Esophagus muscularis mucosa (tissue), 4 donors: ENCODE data around the gene CDKL4. TPM values are rescaled to one million over a fixed set of nuclear protein-coding genes. Genes with fewer than 3 reads are reported as not detected.

Experiments used
- DNase-seq: peaks from one replicate; pipeline ENCODE4 v3.0.0-alpha.2; 2017; ENCODE audit errors: extremely low spot score
- H3K27ac ChIP-seq, 4 donors: fragments of 200-600 bp; sonication (generic); replicated peaks in 1 of 4; 1 replicate in 3 of 4; 2 replicates in 1 of 4; pipeline ENCODE4 v1.5.1; 2016 to 2019; ENCODE audit warnings: mild to moderate bottlenecking in 1 of 4
- H3K27me3 ChIP-seq, 4 donors: fragments of 200-600 bp; sonication (generic); one replicate each; pipeline versions ENCODE4 v1.5.1 to v1.6.0; 2016 to 2019
- H3K36me3 ChIP-seq, 4 donors: fragments of 200-600 bp; sonication (generic); one replicate each; pipeline ENCODE4 v1.5.1; 2016 to 2019
- H3K4me1 ChIP-seq, 4 donors: fragments of 200-600 bp; sonication (generic); one replicate each; pipeline ENCODE4 v1.5.1; 2016 to 2019
- H3K4me3 ChIP-seq, 4 donors: fragments of 200-600 bp; sonication (generic); 1 replicate in 2 of 4; 2 replicates in 2 of 4; pipeline ENCODE4 v1.5.1; 2016 to 2019; ENCODE audit warnings: mild to moderate bottlenecking in 4 of 4, moderate library complexity in 1 of 4
- H3K9me3 ChIP-seq, 4 donors: fragments of 200-600 bp; sonication (generic); 1 replicate in 3 of 4; 2 replicates in 1 of 4; pipeline ENCODE4 v1.5.1; 2016 to 2019
- EP300 ChIP-seq: sonication (generic); formaldehyde crosslinking; IDR thresholded peaks from one replicate; pipeline ENCODE4 v1.6.1; 2017; ENCODE audit warnings: antibody characterized with exemption
- POLR2A ChIP-seq: fragments of 450-650 bp; IDR thresholded peaks from one replicate; pipeline ENCODE4 v1.6.1; 2017; ENCODE audit warnings: antibody characterized with exemption, moderate library complexity, mild to moderate bottlenecking, low read depth
- POLR2AphosphoS5 ChIP-seq, 2 donors: sonication (generic); formaldehyde crosslinking; IDR thresholded peaks; one replicate each; pipeline ENCODE4 v1.6.1; 2017; ENCODE audit warnings: antibody characterized with exemption in 2 of 2
- whole genome bisulfite sequencing: methylation state at CpG from one replicate; pipeline ENCODE4 v1.1.5; 2018; 5-methylcytosine and 5-hydroxymethylcytosine counted together
- intact Hi-C: fragments of 100-400 bp; cut with DNase I; formaldehyde crosslinking; loops from one replicate; pipeline ENCODE4 v1.15.1; 2023
- total RNA-seq, 4 donors: library from RNA; depleted of rRNA; stranded (reverse); fragments of >200 nt; gene quantifications; one replicate each; pipeline versions ENCODE4 v1.1.0 to v1.2.1, GENCODE V29; 2016
- TF ChIP-seq, protein P1 (sequence below), 3 experiments: fragments of 200-600 bp in 2 of 3; fragments of 450-650 bp in 1 of 3; sonication (generic) in 2 of 3; IDR thresholded peaks; one replicate each; pipeline ENCODE4 v1.5.1; 2017 to 2019; ENCODE audit warnings: antibody characterized with exemption in 3 of 3, mild to moderate bottlenecking in 2 of 3, moderate library complexity in 1 of 3

Gene CDKL4
- total RNA-seq, 4 donors from 2014 or later: 0.40 to 3.7 (median 1.1) TPM

DNA sequence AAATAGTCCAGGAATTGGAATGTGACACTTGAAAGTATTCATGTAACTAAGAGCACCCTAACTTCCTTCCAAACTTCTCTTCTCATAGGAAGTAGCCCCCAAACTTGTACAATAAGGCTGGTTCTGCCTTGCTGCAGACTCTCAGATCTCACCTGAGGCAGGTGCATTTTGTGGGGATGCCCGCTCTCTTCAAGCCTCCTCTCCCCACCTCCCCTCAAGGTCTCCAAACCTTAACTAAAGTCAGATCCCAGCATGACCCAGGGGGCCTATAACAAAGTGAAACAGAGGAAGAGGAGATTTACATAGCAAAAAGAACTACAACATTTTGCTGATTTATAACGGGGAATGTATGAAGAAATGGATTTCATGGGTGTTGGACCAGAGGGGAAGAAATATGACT is 23.6 kb downstream of the CDKL4 start:
- TF ChIP-seq, protein P1, sequence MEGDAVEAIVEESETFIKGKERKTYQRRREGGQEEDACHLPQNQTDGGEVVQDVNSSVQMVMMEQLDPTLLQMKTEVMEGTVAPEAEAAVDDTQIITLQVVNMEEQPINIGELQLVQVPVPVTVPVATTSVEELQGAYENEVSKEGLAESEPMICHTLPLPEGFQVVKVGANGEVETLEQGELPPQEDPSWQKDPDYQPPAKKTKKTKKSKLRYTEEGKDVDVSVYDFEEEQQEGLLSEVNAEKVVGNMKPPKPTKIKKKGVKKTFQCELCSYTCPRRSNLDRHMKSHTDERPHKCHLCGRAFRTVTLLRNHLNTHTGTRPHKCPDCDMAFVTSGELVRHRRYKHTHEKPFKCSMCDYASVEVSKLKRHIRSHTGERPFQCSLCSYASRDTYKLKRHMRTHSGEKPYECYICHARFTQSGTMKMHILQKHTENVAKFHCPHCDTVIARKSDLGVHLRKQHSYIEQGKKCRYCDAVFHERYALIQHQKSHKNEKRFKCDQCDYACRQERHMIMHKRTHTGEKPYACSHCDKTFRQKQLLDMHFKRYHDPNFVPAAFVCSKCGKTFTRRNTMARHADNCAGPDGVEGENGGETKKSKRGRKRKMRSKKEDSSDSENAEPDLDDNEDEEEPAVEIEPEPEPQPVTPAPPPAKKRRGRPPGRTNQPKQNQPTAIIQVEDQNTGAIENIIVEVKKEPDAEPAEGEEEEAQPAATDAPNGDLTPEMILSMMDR (IDR thresholded peaks at IDR 0.05): no peak
- TF ChIP-seq POLR2A (no peak), POLR2AphosphoS5 (IDR thresholded peaks at IDR 0.05) (no peak), EP300 (no peak)
- Histone ChIP-seq H3K9me3 (no peaks in the 10 kb centered on the region), H3K27me3 (no peaks in the 10 kb centered on the region), H3K36me3 (peaks cover 0 to 3% (median 0%) of the 10 kb centered on the region in 4 donors), H3K27ac (no peak overlapping the region), H3K4me3 (no peak overlapping the region), H3K4me1 (no peaks in the 10 kb centered on the region)
- WGBS: 94% methylated on average over 2 of the region's 2 CpGs
- intact Hi-C loops: no loop called here
- no peak for DNase-seq

DNA sequence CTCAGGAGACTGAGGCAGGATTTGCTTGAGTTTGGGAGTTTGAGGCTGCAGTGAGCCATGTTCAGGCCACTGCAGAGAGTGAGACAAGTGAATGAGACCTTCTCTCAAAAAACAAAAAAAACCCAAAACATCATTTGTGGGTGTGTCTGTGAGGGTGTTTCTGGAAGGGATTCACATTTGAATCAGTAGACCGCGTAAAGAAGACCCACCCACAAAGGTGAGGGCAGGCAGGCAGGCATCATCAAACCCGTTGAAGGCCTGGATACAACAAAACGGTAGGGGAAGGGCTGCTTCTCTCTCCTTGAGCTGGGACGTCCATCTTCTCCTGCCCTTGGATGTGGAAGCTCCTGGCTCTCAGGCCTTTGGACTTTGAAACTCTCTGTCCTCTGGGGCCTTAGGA is 25.4 kb downstream of the CDKL4 start:
- Histone ChIP-seq H3K9me3 (no peaks in the 10 kb centered on the region), H3K36me3 (peaks cover 0 to 3% (median 0%) of the 10 kb centered on the region in 4 donors), H3K4me1 (no peaks in the 10 kb centered on the region), H3K27ac (no peak overlapping the region), H3K4me3 (no peak overlapping the region), H3K27me3 (no peaks in the 10 kb centered on the region)
- no peak for TF ChIP-seq POLR2AphosphoS5 (IDR thresholded peaks at IDR 0.05)
- TF ChIP-seq, protein P1 (IDR thresholded peaks at IDR 0.05): no peak
- no peak for TF ChIP-seq POLR2A
- TF ChIP-seq EP300: no peak
- DNase-seq: no peak
- 93% methylated on average over 5 of the region's 5 CpGs for WGBS
- intact Hi-C loops: no loop called here

GRCh38 chr2:39217192-39217550 is 26.6 kb downstream of the CDKL4 start:
- no peak overlapping the region for H3K4me3 ChIP-seq
- WGBS: 77% methylated on average over 4 of the region's 4 CpGs

DNA sequence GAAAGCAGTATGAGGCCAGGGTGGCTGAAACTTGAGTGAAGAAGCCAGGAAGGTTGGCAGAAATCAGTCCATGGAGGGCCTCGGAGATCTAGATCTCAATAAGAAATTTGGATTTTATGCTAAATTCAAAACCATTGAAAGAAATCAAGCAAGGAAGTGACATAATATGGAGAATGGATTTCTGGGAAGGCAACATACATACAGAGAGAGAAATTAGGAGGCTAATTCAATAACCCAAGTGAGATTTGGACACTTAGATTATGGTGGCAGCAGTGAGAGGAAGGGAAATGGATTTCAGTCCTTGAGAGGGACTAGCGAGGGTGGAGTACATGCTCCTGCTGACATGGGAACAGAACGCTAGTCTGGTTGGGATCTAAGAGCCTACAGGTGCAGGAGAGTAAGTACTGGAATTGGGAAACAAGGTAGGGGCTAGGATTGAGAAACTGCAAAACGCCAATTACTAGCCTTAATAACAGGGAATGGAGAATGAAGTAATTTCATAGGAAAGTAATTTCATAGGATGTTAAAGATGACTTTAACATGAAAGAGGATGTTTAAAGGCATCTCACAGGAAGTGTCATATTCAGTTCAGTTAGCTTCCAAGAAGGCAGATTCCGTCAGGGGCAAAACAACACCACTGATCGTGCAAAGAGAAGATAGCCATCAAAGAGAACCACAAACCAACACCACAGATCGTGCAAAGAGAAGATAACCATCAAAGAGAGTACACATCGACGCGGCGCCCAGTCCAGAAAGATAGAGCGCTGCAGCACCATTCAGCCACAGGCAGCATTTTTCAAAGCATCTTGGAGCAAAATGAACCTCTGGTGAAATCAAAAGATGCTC is 27.2 kb downstream of the CDKL4 start:
- Histone ChIP-seq H3K4me1 (no peaks in the 10 kb centered on the region), H3K36me3 (no peaks in the 10 kb centered on the region), H3K4me3 (no peak overlapping the region), H3K27me3 (no peaks in the 10 kb centered on the region), H3K9me3 (no peaks in the 10 kb centered on the region), H3K27ac (no peak overlapping the region)
- TF ChIP-seq POLR2A: no peak
- TF ChIP-seq, protein P1 (IDR thresholded peaks at IDR 0.05): no peak
- TF ChIP-seq EP300: no peak
- no peak for TF ChIP-seq POLR2AphosphoS5 (IDR thresholded peaks at IDR 0.05)
- no peak for DNase-seq
- 78% methylated on average over 12 of the region's 12 CpGs for WGBS
- intact Hi-C loops: no loop called here

More at GRCh38 chr2:39217192-39217550, 26.6 kb downstream of the CDKL4 start:
- H3K36me3 ChIP-seq: peaks cover 0 to 3% (median 0%) of the 10 kb centered on the region in 4 donors
- H3K27me3 ChIP-seq: no peaks in the 10 kb centered on the region
- TF ChIP-seq EP300 (no peak), POLR2A (no peak)
- H3K27ac ChIP-seq: no peak overlapping the region
- intact Hi-C loops: no loop called here
- H3K9me3 ChIP-seq: no peaks in the 10 kb centered on the region
- DNase-seq: no peak
- no peaks in the 10 kb centered on the region for H3K4me1 ChIP-seq

GRCh38 chr2:39215545-39215944 is 28.2 kb downstream of the CDKL4 start:
- WGBS: 93% methylated on average over 2 of the region's 2 CpGs
- no peaks in the 10 kb centered on the region for H3K9me3 ChIP-seq
- TF ChIP-seq EP300 (no peak), POLR2AphosphoS5 (IDR thresholded peaks at IDR 0.05) (no peak), POLR2A (no peak)
- TF ChIP-seq, protein P1 (IDR thresholded peaks at IDR 0.05): no peak
- H3K4me1 ChIP-seq: no peaks in the 10 kb centered on the region
- no peak overlapping the region for H3K27ac ChIP-seq
- no peak overlapping the region for H3K4me3 ChIP-seq
- no peak for DNase-seq
- intact Hi-C loops: no loop called here
- no peaks in the 10 kb centered on the region for H3K27me3 ChIP-seq
- H3K36me3 ChIP-seq: no peaks in the 10 kb centered on the region
